ENCODE data around the gene SLC13A4.

The SLC13A4 gene

DNA sequence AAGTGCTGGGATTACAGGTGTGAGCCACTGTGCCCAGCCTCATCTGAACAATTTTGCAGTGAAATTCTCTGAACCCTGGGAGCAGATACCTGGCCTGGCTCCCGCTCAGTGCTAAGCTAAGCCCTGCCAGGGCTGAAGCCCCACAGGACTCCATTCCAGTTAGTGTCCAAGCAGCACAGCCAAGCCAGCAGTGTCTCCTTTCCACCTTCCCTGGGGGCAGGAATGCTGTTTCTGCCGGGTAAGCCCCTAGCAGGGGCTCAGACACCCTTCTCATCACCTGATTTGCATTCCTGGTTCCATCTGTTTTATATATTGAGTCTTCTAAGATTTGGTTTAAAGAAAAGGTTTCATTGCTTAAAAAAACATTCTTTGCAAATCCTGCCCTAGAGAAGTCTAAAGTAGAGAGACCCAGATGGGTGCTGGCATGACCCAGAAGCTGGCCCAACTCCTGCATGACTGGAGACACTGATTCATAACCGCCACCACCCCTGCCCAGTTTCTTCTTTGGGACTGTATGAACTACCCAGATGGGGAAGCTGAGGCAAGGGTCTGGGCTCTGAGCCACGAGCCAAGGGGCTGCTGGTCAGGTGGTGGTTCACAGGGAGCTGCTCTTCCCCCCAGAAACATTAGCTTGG is 14.0 kb downstream of the SLC13A4 start:
- Histone ChIP-seq H3K9me3 (ENCODE audit: control insufficient read depth, insufficient read depth, low read depth, low read length) (no peaks in the 10 kb centered on the region), H3K27ac (ENCODE audit: extremely low read depth, low read depth, low read length) (no peak overlapping the region; the same call in 1 of the 2 replicates), H3K4me3 (ENCODE audit: low read depth, low read length) (no peak overlapping the region), H3K4me1 (ENCODE audit: control insufficient read depth, insufficient read depth, low read length) (peaks cover 10% of the 10 kb centered on the region), H3K36me3 (ENCODE audit: control insufficient read depth in 2 of 2, insufficient read depth in 1 of 2, low read length in 2 of 2) (peaks cover 0 to 20% of the 10 kb centered on the region in 2 experiments; a peak in 1 of 3 replicates)
- no peak for TF ChIP-seq ZNF24 (tag by site-specific recombination; IDR thresholded peaks at IDR 0.05)
- TF ChIP-seq, protein P1, sequence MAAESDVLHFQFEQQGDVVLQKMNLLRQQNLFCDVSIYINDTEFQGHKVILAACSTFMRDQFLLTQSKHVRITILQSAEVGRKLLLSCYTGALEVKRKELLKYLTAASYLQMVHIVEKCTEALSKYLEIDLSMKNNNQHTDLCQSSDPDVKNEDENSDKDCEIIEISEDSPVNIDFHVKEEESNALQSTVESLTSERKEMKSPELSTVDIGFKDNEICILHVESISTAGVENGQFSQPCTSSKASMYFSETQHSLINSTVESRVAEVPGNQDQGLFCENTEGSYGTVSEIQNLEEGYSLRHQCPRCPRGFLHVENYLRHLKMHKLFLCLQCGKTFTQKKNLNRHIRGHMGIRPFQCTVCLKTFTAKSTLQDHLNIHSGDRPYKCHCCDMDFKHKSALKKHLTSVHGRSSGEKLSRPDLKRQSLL (tag by site-specific recombination; IDR thresholded peaks at IDR 0.05): no peak
- TF ChIP-seq TRIM28 (IDR thresholded peaks at IDR 0.05; ENCODE audit: borderline replicate concordance, low read length): no peak
- TF ChIP-seq ZNF645 (tag by site-specific recombination; IDR thresholded peaks at IDR 0.05): no peak
- no peak for TF ChIP-seq RBAK (tag by site-specific recombination; IDR thresholded peaks at IDR 0.05)
- no peak for TF ChIP-seq ZNF394 (tag by site-specific recombination; IDR thresholded peaks at IDR 0.05; ENCODE audit: borderline replicate concordance)
- no peak for TF ChIP-seq ZBTB11 (tag by site-specific recombination; conservative IDR thresholded peaks at IDR 0.05; ENCODE audit: low read depth)
- TF ChIP-seq ZNF707 (tag by site-specific recombination; IDR thresholded peaks at IDR 0.05): no peak
- TF ChIP-seq, protein P2, sequence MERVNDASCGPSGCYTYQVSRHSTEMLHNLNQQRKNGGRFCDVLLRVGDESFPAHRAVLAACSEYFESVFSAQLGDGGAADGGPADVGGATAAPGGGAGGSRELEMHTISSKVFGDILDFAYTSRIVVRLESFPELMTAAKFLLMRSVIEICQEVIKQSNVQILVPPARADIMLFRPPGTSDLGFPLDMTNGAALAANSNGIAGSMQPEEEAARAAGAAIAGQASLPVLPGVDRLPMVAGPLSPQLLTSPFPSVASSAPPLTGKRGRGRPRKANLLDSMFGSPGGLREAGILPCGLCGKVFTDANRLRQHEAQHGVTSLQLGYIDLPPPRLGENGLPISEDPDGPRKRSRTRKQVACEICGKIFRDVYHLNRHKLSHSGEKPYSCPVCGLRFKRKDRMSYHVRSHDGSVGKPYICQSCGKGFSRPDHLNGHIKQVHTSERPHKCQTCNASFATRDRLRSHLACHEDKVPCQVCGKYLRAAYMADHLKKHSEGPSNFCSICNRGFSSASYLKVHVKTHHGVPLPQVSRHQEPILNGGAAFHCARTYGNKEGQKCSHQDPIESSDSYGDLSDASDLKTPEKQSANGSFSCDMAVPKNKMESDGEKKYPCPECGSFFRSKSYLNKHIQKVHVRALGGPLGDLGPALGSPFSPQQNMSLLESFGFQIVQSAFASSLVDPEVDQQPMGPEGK (tag by site-specific recombination; IDR thresholded peaks at IDR 0.05): no peak
- no peak for TF ChIP-seq ZNF610 (tag by site-specific recombination; IDR thresholded peaks at IDR 0.05; ENCODE audit: borderline replicate concordance)
- TF ChIP-seq ZNF621 (tag by site-specific recombination; IDR thresholded peaks at IDR 0.05): no peak
- TF ChIP-seq KLF17 (tag by site-specific recombination; IDR thresholded peaks at IDR 0.05): no peak
- TF ChIP-seq SCRT1 (tag by site-specific recombination; IDR thresholded peaks at IDR 0.05; ENCODE audit: borderline replicate concordance): no peak
- TF ChIP-seq EGR2 (tag by site-specific recombination; IDR thresholded peaks at IDR 0.05; ENCODE audit: low read depth): no peak
- TF ChIP-seq HOXA7 (CRISPR knock-in tag; IDR thresholded peaks at IDR 0.05; ENCODE audit: borderline replicate concordance): no peak
- TF ChIP-seq ZSCAN30 (tag by site-specific recombination; IDR thresholded peaks at IDR 0.05): no peak
- TF ChIP-seq ZNF654 (tag by site-specific recombination; IDR thresholded peaks at IDR 0.05; ENCODE audit: low read depth): no peak
- TF ChIP-seq YY2 (tag by site-specific recombination; IDR thresholded peaks at IDR 0.05): no peak
- TF ChIP-seq ZNF747 (tag by site-specific recombination; IDR thresholded peaks at IDR 0.05): no peak
- no peak for TF ChIP-seq ZNF391 (tag by site-specific recombination; IDR thresholded peaks at IDR 0.05; ENCODE audit: borderline replicate concordance, low read depth)
- POLR2A ChIA-PET: no interaction called here
- CTCF ChIA-PET: interaction anchor here (1.4 to 5.0 kb wide), 5 partner anchors 9 to 40 kb away, joined by 3 to 58 read pairs (median 9); partner anchors contain the start of gene SLC13A4
